Gastroesophageal sphincter (tissue), 4 donors: ENCODE results near the gene CCDC92B. TPM values are rescaled to one million over a fixed set of nuclear protein-coding genes. Genes with fewer than 3 reads are reported as not detected.

Source experiments
- ATAC-seq: fragments of 150-250 bp; one replicate; pipeline ENCODE4 v1.9.1; 2016; ENCODE audit warnings: mild to moderate bottlenecking, moderate library complexity
- H3K27ac ChIP-seq, 4 donors: fragments of 200-600 bp; sonication (generic) in 3 of 4; 1 replicate in 3 of 4; 2 replicates in 1 of 4; pipeline ENCODE4 v1.5.1; 2016 to 2019
- H3K27me3 ChIP-seq: fragments of 200-600 bp; sonication (generic); one replicate; pipeline ENCODE4 v1.5.1; 2019
- H3K36me3 ChIP-seq, 2 donors: fragments of 200-600 bp; sonication (generic); one replicate each; pipeline ENCODE4 v1.5.1; 2019; ENCODE audit warnings: control low read depth in 1 of 2
- H3K4me1 ChIP-seq, 3 donors: fragments of 200-600 bp; sonication (generic); 1 replicate in 2 of 3; 2 replicates in 1 of 3; pipeline ENCODE4 v1.5.1; 2016 to 2019; ENCODE audit warnings: control low read depth in 2 of 3
- H3K4me3 ChIP-seq, 2 donors: fragments of 200-600 bp; sonication (generic); one replicate each; pipeline ENCODE4 v1.5.1; 2019; ENCODE audit warnings: mild to moderate bottlenecking in 1 of 2, moderate library complexity in 1 of 2
- H3K9me3 ChIP-seq, 3 donors: fragments of 200-600 bp; sonication (generic); one replicate each; pipeline ENCODE4 v1.5.1; 2017 to 2019; ENCODE audit warnings: control low read depth in 2 of 3
- EP300 ChIP-seq: sonication (generic); formaldehyde crosslinking; IDR thresholded peaks from one replicate; pipeline ENCODE4 v1.6.1; 2017; ENCODE audit warnings: antibody characterized with exemption, mild to moderate bottlenecking
- POLR2A ChIP-seq, 2 donors: fragments of 450-650 bp; IDR thresholded peaks; one replicate each; pipeline ENCODE4 v1.6.1; 2017; ENCODE audit warnings: antibody characterized with exemption in 2 of 2, mild to moderate bottlenecking in 2 of 2, moderate library complexity in 1 of 2
- POLR2AphosphoS5 ChIP-seq: sonication (generic); formaldehyde crosslinking; IDR thresholded peaks from one replicate; pipeline ENCODE4 v1.6.1; 2017; ENCODE audit warnings: antibody characterized with exemption
- WGBS, 2 donors: methylation state at CpG; one replicate each; pipeline ENCODE4 v1.1.5; 2018; ENCODE audit warnings: low coverage in 1 of 2; 5-methylcytosine and 5-hydroxymethylcytosine counted together
- total RNA-seq, 4 donors: library from RNA; depleted of rRNA; stranded (reverse); fragments of >200 nt; gene quantifications; one replicate each; pipeline ENCODE4 v1.1.0, GENCODE V29; 2016
- TF ChIP-seq, protein P1 (sequence below), 4 experiments: fragments of 200-600 bp in 2 of 4; fragments of 450-650 bp in 2 of 4; sonication (generic) in 1 of 4; IDR thresholded peaks; one replicate each; pipeline ENCODE4 v1.5.1; 2017 to 2019; ENCODE audit warnings: antibody characterized with exemption in 4 of 4, mild to moderate bottlenecking in 2 of 4, moderate library complexity in 2 of 4

The CCDC92B gene
- total RNA-seq, 4 donors from 2014 or later: 0.08 TPM; not detected in 3

DNA sequence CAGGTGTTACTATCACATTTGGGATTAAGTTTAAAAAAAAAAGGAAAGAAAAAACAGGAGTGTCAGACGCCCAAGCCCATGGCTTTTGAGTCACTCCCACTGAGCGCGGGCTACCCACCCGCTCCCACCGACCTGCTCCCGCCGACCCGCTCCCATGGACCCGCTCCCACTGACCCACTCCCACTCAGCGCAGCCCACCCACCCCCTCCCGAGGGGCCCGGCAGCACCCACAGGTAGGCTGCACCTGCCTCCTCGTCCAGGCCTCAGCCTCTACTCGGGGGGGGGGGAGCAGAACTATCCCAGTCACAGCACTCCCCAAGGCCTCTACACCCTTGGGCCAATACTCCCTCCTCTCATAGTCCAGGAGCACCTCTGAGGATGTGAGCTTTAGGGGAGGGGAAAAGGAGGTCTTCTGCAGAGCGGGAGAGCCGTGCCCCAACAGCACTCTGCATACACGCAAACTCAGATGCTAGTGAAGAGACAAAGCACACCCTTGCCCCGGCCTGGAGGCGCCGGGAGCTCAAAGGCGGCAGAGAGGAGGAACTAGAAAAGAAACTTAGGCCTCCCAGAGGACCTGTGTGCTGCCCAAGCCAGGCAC lies 40.8 kb downstream of the CCDC92B start:
- 75 to 80% methylated on average over 1 to 6 of the region's 21 CpGs for WGBS, 2 donors
- peak overlapping the region in 3 of 4 donors; percentile 57 to 89 (median 80) for H3K27ac ChIP-seq
- peaks cover 0 to 85% (median 41%) of the 10 kb centered on the region in 3 donors for H3K4me1 ChIP-seq
- H3K36me3 ChIP-seq: peaks cover 0 to 8% of the 10 kb centered on the region in 2 donors
- peak overlapping the region in 1 of 2 donors; percentile 19 for H3K4me3 ChIP-seq
- TF ChIP-seq POLR2AphosphoS5: no peak
- TF ChIP-seq EP300: no peak
- TF ChIP-seq POLR2A (IDR thresholded peaks at IDR 0.05): no peak
- no peaks in the 10 kb centered on the region for H3K27me3 ChIP-seq
- no peak for ATAC-seq
- no peaks in the 10 kb centered on the region for H3K9me3 ChIP-seq

DNA sequence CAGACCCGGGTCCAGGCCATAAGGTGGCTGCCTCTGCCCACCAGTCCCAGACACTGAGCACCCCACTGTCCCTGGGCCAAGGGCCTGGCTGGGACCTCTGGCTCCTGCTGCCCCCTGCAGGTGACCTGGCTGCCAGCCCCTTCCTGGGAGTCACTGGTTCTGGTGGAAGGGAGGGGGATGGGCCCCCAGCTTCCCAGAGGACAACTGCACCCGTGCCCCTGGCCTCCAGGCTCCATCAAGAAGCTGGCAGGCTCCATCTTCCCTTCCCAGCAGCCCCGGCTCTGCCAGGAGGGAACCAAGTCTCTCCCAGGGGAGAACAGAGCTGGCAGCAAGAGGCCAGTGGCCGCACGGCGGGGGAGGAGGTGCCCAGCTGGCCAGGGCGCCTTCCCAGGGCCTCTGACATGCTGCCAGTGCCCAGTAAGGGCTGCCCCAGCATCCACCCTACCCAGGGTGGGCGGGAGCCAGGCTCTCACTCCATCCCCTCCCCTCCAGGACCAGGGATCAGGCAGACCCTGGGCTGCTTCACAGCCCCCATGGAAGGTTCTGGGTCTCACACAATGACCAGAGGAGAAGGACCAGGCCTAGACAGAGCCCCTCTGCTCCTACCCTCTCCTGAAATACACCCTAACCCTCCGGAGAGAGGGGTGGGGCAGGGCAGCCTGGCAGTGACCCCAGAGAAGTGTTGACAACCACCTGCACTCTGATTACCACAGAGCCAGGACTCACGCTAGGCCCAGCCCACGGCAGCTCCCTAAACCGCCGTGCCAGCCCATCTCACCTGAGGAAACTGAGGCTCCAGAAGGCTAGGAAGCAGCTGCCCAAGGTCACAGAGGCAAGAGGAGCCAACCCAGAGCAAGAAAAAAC lies 41.5 kb downstream of the CCDC92B start:
- no peak for ATAC-seq
- H3K36me3 ChIP-seq: peaks cover 0 to 15% of the 10 kb centered on the region in 2 donors
- H3K4me1 ChIP-seq: peaks cover 0 to 78% (median 41%) of the 10 kb centered on the region in 3 donors
- no peaks in the 10 kb centered on the region for H3K9me3 ChIP-seq
- WGBS, 2 donors: no CpG with 5 or more reads among the region's 13 CpGs
- H3K27ac ChIP-seq: peak overlapping the region in 3 of 4 donors; percentile 34 to 89 (median 80)
- H3K4me3 ChIP-seq: peak overlapping the region in 1 of 2 donors; percentile 16
- TF ChIP-seq, protein P1, sequence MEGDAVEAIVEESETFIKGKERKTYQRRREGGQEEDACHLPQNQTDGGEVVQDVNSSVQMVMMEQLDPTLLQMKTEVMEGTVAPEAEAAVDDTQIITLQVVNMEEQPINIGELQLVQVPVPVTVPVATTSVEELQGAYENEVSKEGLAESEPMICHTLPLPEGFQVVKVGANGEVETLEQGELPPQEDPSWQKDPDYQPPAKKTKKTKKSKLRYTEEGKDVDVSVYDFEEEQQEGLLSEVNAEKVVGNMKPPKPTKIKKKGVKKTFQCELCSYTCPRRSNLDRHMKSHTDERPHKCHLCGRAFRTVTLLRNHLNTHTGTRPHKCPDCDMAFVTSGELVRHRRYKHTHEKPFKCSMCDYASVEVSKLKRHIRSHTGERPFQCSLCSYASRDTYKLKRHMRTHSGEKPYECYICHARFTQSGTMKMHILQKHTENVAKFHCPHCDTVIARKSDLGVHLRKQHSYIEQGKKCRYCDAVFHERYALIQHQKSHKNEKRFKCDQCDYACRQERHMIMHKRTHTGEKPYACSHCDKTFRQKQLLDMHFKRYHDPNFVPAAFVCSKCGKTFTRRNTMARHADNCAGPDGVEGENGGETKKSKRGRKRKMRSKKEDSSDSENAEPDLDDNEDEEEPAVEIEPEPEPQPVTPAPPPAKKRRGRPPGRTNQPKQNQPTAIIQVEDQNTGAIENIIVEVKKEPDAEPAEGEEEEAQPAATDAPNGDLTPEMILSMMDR (IDR thresholded peaks at IDR 0.05): peak in 2 of 4 experiments; percentile 22 to 50
- no peak for TF ChIP-seq EP300
- H3K27me3 ChIP-seq: no peaks in the 10 kb centered on the region

DNA sequence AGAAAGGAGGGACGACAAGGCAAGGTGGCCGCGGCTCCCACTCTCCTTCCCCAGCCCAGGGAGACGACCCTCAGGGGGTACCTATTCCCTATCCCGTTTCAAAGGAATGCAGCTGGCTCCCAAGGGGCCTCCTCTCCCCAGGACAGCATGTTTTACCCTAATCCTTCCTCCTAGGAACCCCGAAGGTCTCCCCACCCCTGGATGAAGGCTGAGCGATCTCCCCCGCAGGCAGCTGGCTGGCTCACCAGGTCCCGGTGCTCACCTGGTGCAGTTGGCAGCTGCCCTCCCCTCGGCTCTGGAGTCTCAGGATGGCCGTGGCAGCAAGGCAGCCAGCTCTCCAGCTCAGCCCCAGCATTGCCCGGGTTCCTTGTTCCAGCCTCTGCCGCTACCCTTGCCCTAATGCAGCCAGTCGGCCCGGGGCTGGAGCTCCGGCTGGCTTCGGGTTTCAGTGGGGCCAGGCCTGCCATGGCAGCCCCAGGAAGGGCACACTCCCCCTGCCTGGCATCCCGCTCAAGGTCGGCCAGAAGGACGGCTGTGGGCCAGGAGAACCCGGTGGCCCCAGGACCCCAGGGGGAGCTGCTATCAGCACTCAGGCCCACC lies 42.4 kb downstream of the CCDC92B start:
- Histone ChIP-seq H3K4me1 (peaks cover 0 to 72% (median 35%) of the 10 kb centered on the region in 3 donors), H3K27ac (peak overlapping the region in 3 of 4 donors; percentile 34 to 89 (median 80)), H3K4me3 (no peak overlapping the region), H3K27me3 (no peaks in the 10 kb centered on the region), H3K9me3 (no peaks in the 10 kb centered on the region), H3K36me3 (peaks cover 0 to 24% of the 10 kb centered on the region in 2 donors)
- ATAC-seq: no peak
- WGBS, 2 donors: 65 to 90% methylated on average over 4 to 9 of the region's 21 CpGs
- TF ChIP-seq, protein P1 (IDR thresholded peaks at IDR 0.05): no peak
- TF ChIP-seq POLR2AphosphoS5 (no peak), EP300 (no peak), POLR2A (IDR thresholded peaks at IDR 0.05) (no peak)

GRCh38 chr17:2705888-2706795 lies 43.3 kb downstream of the CCDC92B start:
- H3K27me3 ChIP-seq: no peaks in the 10 kb centered on the region
- no peak for ATAC-seq
- no peaks in the 10 kb centered on the region for H3K9me3 ChIP-seq
- TF ChIP-seq EP300: no peak
- TF ChIP-seq, protein P1 (IDR thresholded peaks at IDR 0.05): no peak
- TF ChIP-seq POLR2AphosphoS5: no peak
- no peak for TF ChIP-seq POLR2A (IDR thresholded peaks at IDR 0.05)
- 80 to 100% methylated on average over 1 of the region's 25 CpGs for WGBS, 2 donors
- no peak overlapping the region for H3K4me3 ChIP-seq
- peaks cover 0 to 33% of the 10 kb centered on the region in 2 donors for H3K36me3 ChIP-seq
- peak overlapping the region in 3 of 4 donors; percentile 31 to 89 (median 34) for H3K27ac ChIP-seq
- H3K4me1 ChIP-seq: peaks cover 0 to 77% (median 35%) of the 10 kb centered on the region in 3 donors
